ENCODE data around the gene ACTL10.
A peak's percentile ranks its signal among the peaks of the same experiment; 100 is the strongest.

The ACTL10 gene

DNA sequence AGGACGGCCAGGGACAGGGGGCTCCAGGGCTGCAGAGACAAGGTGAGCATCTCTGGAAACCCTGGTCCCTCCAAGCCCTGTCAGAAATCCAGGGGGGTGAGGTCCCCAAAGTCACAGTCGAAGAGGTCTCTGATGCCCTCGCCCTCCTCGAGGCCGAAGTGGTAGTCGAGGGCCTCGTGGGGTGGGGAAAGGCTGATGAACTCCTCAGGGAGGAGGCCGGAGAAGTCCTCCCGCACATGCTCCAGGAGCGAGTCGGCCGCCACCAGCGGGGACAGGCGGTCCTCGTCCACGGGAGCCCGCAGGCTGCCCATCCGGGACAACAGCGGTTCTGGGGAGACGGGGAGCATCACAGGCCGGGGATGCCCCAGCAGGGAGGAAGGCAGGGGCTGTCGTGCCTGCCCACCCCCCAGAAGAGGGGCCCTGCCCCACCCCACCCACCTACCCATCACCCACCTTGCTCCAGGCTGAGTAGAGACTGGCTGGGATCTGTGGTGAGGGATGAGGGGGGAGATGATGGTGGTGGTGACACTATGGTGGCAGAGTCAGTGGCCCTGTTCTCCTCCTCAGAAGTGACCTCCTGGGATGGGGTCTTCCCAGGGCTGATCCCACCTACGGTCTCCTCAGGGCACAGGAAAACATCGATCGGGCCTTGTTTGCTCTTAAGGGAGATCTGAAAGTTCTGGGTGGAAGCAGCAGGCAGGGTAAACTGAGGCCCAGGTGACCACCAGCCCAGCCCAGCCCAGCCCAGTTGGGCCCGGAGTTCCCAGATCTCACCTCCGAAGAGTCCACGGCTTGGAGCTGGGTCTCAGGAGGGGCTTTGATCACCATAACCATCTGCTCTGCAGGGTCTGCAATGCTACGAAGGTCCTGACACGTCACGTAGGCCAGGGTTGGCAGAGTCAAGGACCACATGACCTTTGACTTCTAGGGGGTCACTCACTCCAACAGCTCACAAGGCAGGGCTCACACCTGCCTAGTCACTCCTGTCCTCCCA is 10.2 kb downstream of the ACTL10 start:
- H3K36me3 ChIP-seq (ENCODE audit: control insufficient read depth in 5 of 5, insufficient read depth in 5 of 5, low read length in 5 of 5) = peaks cover 0 to under 1% (median 0%) of the 10 kb centered on the region in 5 donors
- H3K27me3 ChIP-seq (ENCODE audit: control insufficient read depth in 5 of 5, insufficient read depth in 4 of 5, low read length in 5 of 5) = no peaks in the 10 kb centered on the region
- peak overlapping the region; percentile 87 for H3K27ac ChIP-seq (ENCODE audit: low read depth, low read length)
- H3K4me1 ChIP-seq (ENCODE audit: control insufficient read depth in 5 of 5, insufficient read depth in 5 of 5, low read length in 5 of 5) = peaks cover 16 to 77% (median 66%) of the 10 kb centered on the region in 5 donors
- peak overlapping the region in 1 of 5 donors; percentile 9 for H3K9ac ChIP-seq (ENCODE audit: low read length in 5 of 5)
- H3K4me3 ChIP-seq (ENCODE audit: low read depth in 1 of 5, low read length in 5 of 5) = no peak overlapping the region
- H3K9me3 ChIP-seq (ENCODE audit: control insufficient read depth in 5 of 5, low read length in 5 of 5) = no peaks in the 10 kb centered on the region

DNA sequence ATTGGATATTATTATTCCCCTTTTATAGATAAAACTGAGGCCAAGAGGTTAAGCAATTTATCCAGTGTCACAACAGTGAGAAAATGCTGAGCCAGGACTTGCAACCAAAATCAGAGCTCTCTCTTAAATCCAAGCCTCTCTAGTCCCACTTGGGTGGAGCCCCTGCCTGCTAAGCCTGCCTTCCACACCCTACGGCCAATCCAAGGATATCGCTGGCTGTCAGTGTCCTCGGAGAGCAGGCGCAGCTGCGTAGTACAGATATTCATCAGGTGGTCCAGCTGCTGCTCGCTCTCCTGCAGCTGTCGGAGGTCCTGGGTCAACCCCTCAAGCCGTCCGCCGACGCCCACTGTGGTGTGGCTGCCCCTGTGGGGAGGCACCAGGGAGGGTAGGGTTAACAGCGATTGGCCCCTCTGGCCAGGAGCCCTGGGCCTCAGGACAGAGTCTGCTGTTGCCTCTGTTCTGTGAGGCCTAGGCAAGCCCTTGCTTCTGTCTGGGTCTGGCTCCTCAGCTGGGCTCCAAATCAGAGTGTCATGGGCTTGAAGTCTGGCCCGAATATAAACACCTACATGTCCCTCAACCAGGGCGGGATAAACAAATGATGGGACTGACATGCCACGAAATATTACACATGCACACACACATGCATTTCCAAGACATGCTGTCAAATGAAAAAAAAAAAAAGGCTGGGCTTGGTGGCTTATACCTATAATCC is 11.4 kb downstream of the ACTL10 start:
- Histone ChIP-seq H3K4me1 (ENCODE audit: control insufficient read depth in 5 of 5, insufficient read depth in 5 of 5, low read length in 5 of 5) (peaks cover 16 to 65% (median 54%) of the 10 kb centered on the region in 5 donors), H3K27ac (ENCODE audit: low read depth, low read length) (peak overlapping the region; percentile 16), H3K4me3 (ENCODE audit: low read depth in 1 of 5, low read length in 5 of 5) (peak overlapping the region in 3 of 5 donors; percentile 11 to 23 (median 19)), H3K9me3 (ENCODE audit: control insufficient read depth in 5 of 5, low read length in 5 of 5) (no peaks in the 10 kb centered on the region), H3K27me3 (ENCODE audit: control insufficient read depth in 5 of 5, insufficient read depth in 4 of 5, low read length in 5 of 5) (no peaks in the 10 kb centered on the region), H3K9ac (ENCODE audit: low read length in 5 of 5) (peak overlapping the region in 1 of 5 donors; percentile 59), H3K36me3 (ENCODE audit: control insufficient read depth in 5 of 5, insufficient read depth in 5 of 5, low read length in 5 of 5) (no peaks in the 10 kb centered on the region)

DNA sequence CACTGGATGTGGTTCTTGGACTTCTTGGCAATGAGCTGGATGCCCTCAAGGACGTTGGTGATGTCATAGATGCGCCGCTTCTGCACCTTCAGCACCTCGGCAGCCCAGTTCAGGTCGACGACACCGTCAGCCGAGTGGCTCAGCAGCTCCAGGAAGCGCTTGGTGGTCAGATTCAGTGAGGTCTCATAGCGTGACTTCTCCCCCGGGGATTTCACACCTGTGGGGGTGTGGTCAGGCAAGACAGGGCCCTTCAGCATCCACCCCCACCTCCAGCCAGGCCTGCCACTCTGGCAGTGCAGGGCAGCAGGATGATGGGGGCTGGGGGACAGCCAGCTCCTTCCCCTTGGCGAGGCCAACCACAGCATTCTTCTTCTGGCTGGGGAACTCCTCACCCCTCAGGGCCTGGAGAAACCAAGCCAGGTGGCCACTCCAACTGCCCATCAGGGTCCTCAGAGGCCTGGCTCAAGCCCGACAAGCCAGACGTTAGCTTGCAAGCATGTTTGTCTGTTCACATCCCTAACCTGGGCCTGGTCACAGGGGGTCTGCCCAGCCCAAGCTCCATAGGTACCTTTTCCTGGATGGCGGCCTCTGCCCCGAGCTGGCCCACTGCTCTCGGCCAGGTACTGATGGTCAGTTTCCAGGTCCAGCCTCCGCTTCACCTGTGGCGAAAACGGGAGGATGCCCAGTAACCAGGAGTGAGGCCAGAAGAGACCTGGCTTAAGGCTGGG is 13.2 kb downstream of the ACTL10 start:
- Histone ChIP-seq H3K9me3 (ENCODE audit: control insufficient read depth in 5 of 5, low read length in 5 of 5) (no peaks in the 10 kb centered on the region), H3K27me3 (ENCODE audit: control insufficient read depth in 5 of 5, insufficient read depth in 4 of 5, low read length in 5 of 5) (no peaks in the 10 kb centered on the region), H3K27ac (ENCODE audit: low read depth, low read length) (no peak overlapping the region), H3K36me3 (ENCODE audit: control insufficient read depth in 5 of 5, insufficient read depth in 5 of 5, low read length in 5 of 5) (no peaks in the 10 kb centered on the region), H3K4me3 (ENCODE audit: low read depth in 1 of 5, low read length in 5 of 5) (no peak overlapping the region), H3K4me1 (ENCODE audit: control insufficient read depth in 5 of 5, insufficient read depth in 5 of 5, low read length in 5 of 5) (peaks cover 16 to 59% (median 50%) of the 10 kb centered on the region in 5 donors), H3K9ac (ENCODE audit: low read length in 5 of 5) (peak overlapping the region in 1 of 5 donors; percentile 37)

DNA sequence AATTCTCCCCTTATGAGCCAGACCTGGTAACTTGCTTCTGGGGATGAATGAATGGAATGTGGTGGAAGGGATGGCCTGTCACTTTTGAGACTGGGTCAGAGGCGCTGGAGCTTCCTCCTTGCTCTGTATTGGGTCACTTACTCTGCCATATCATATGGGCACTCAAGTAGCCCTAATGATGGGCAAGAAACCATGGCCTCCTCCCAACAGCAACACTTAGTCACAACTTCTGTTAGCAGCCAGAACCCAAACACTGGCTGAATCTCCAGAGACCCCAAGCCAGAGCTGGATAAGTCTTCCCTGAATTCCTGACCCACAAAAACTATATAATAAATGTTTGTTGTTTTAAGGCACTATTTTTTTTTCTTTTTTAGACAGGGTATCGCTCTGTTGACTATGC is 13.9 kb downstream of the ACTL10 start:
- no peak overlapping the region for H3K4me3 ChIP-seq (ENCODE audit: low read depth in 1 of 5, low read length in 5 of 5)
- H3K36me3 ChIP-seq (ENCODE audit: control insufficient read depth in 5 of 5, insufficient read depth in 5 of 5, low read length in 5 of 5) = no peaks in the 10 kb centered on the region
- H3K9me3 ChIP-seq (ENCODE audit: control insufficient read depth in 5 of 5, low read length in 5 of 5) = no peaks in the 10 kb centered on the region
- H3K27me3 ChIP-seq (ENCODE audit: control insufficient read depth in 5 of 5, insufficient read depth in 4 of 5, low read length in 5 of 5) = no peaks in the 10 kb centered on the region
- no peak overlapping the region for H3K27ac ChIP-seq (ENCODE audit: low read depth, low read length)
- H3K9ac ChIP-seq (ENCODE audit: low read length in 5 of 5) = no peak overlapping the region
- H3K4me1 ChIP-seq (ENCODE audit: control insufficient read depth in 5 of 5, insufficient read depth in 5 of 5, low read length in 5 of 5) = peaks cover 13 to 59% (median 49%) of the 10 kb centered on the region in 5 donors

DNA sequence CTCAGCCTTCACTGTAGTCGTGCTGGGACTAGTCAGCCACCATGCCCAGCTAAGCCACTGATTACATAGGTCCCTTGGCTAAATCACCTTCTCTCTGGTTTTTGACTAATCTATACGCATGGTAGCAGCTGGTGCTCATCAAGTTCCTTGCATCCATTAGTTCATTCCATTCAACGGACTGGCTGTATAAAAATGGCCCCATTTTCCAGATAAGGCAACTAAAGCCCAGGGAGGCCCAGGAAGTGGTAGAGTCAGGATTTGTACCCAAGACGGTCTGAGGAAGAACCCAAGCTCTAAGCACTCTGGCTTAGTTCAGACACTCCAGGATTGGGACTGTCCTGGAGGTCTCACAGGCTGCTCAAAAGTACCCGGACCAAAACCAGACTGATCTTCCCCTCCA is 14.5 kb downstream of the ACTL10 start:
- Histone ChIP-seq H3K27me3 (ENCODE audit: control insufficient read depth in 5 of 5, insufficient read depth in 4 of 5, low read length in 5 of 5) (no peaks in the 10 kb centered on the region), H3K9ac (ENCODE audit: low read length in 5 of 5) (no peak overlapping the region), H3K36me3 (ENCODE audit: control insufficient read depth in 5 of 5, insufficient read depth in 5 of 5, low read length in 5 of 5) (no peaks in the 10 kb centered on the region), H3K4me3 (ENCODE audit: low read depth in 1 of 5, low read length in 5 of 5) (no peak overlapping the region), H3K27ac (ENCODE audit: low read depth, low read length) (no peak overlapping the region), H3K9me3 (ENCODE audit: control insufficient read depth in 5 of 5, low read length in 5 of 5) (no peaks in the 10 kb centered on the region), H3K4me1 (ENCODE audit: control insufficient read depth in 5 of 5, insufficient read depth in 5 of 5, low read length in 5 of 5) (peaks cover 9 to 53% (median 45%) of the 10 kb centered on the region in 5 donors)

DNA sequence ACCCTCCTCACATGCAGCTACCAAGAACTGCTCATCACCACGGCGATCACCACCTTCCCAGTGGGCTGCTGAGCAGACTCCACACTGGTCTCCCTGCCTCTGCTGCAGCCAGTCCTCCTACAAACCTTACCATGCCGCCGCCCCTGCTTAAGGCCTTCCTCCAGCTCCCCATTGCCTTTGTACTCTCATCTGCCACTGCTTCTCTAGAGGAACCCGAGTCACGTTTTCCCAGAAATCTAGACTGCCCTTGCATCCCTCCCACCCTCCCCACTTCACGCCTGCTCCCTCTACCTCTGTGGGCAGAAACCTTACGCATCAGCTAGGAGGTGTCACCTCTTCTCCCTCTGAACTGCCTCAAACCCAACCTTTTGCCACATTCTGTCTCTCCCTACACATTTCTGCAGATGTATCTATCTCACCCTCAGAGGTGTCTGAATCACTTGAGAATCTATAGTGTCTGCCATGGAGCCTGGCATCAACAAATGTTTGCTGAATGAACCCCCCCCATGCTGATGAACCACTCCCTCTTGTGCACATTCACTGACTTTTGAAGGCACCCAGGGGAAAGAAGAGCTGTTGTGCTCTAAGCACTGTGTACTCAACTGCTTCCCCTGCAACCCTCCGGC is 15.1 kb downstream of the ACTL10 start:
- Histone ChIP-seq H3K27ac (ENCODE audit: low read depth, low read length) (no peak overlapping the region), H3K4me3 (ENCODE audit: low read depth in 1 of 5, low read length in 5 of 5) (no peak overlapping the region), H3K9me3 (ENCODE audit: control insufficient read depth in 5 of 5, low read length in 5 of 5) (no peaks in the 10 kb centered on the region)

DNA sequence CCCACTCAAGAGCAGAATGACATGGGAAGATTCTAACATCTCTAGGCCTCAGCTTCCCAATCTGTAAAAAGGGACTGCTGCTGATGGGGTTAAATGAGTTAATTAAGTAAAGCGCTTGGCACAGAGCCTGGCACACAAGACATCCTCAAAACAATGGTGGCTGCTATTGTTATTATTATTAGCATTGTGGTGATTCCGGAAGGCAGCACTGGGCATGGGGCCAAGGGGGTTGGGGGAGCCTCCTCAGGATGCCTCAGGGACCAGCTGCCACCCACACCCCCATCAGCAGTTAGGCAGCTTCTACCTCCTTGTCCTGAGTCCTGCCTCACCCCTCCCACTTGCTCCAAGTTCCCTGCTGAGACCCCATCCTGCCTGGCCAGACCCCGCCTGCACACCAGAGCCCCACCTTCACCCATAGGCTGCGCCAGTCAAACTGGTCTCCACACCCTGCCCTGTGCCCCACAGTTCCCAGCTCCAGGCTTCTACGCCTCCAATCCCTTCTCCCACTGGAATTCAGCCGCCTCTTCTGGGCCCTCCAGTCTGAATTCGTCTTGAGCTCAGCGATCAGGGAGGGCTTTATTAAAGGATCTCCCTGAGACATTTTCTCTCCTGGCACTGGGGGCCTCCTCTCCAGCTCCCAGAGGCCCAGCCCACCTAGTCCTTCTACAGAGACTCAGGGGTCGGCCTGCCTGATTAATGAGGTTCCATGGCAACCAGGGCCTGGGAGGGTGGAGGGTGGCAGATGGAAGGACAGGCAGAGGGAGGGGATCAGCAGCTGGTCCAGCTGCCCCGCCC is 18.0 kb downstream of the ACTL10 start:
- Histone ChIP-seq H3K9me3 (ENCODE audit: control insufficient read depth in 5 of 5, low read length in 5 of 5) (no peaks in the 10 kb centered on the region), H3K4me1 (ENCODE audit: control insufficient read depth in 5 of 5, insufficient read depth in 5 of 5, low read length in 5 of 5) (peaks cover 4 to 39% (median 30%) of the 10 kb centered on the region in 5 donors), H3K27me3 (ENCODE audit: control insufficient read depth in 5 of 5, insufficient read depth in 4 of 5, low read length in 5 of 5) (no peaks in the 10 kb centered on the region), H3K27ac (ENCODE audit: low read depth, low read length) (no peak overlapping the region), H3K9ac (ENCODE audit: low read length in 5 of 5) (peak overlapping the region in 2 of 5 donors; percentile 59 to 64), H3K4me3 (ENCODE audit: low read depth in 1 of 5, low read length in 5 of 5) (peak overlapping the region in 2 of 5 donors; percentile 42 to 43), H3K36me3 (ENCODE audit: control insufficient read depth in 5 of 5, insufficient read depth in 5 of 5, low read length in 5 of 5) (no peaks in the 10 kb centered on the region)

More for the DNA sequence above, 15.1 kb downstream of the ACTL10 start:
- Histone ChIP-seq H3K4me1 (ENCODE audit: control insufficient read depth in 5 of 5, insufficient read depth in 5 of 5, low read length in 5 of 5) (peaks cover 9 to 51% (median 45%) of the 10 kb centered on the region in 5 donors), H3K27me3 (ENCODE audit: control insufficient read depth in 5 of 5, insufficient read depth in 4 of 5, low read length in 5 of 5) (no peaks in the 10 kb centered on the region), H3K9ac (ENCODE audit: low read length in 5 of 5) (no peak overlapping the region), H3K36me3 (ENCODE audit: control insufficient read depth in 5 of 5, insufficient read depth in 5 of 5, low read length in 5 of 5) (no peaks in the 10 kb centered on the region)

DNA sequence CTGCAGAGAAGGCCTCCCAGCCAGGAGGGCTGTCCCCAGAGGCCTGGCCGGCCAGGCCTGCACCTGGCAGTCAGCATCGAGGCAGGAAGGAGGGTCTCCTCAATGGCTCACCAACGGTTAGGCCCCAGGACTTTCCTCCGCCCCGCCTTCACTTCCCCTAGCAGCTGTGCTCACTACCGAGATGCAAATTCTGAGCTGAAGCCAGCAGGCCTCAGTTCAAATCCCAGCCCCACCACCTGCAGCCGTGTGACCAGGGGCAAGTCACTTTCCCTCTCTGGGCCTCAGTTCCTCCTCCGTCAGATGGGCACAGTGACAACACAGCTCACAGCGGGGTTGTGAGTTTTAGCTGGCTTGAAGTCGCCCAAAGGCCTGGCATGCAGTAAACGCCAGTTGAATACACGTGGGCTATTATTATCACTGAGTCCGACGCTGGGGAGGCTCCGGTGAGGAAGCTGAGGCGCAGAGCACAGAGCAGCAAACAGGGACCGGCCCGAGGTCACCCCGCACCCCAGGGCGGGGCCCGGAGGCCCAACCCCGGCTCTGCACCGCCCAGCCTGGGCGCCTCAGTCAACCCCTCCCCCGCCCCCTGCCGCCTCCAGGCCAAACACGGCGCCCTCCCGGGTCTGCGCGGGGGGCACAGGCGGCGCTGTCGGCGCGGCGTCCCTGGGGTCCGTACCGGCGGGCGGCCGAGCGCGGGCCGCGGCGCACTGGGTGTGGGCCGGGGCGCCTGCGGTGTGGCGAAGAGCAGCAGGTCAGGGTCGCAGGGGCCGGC is 18.8 kb downstream of the ACTL10 start:
- Histone ChIP-seq H3K27me3 (ENCODE audit: control insufficient read depth in 5 of 5, insufficient read depth in 4 of 5, low read length in 5 of 5) (no peaks in the 10 kb centered on the region), H3K9ac (ENCODE audit: low read length in 5 of 5) (peak overlapping the region in 3 of 5 donors; percentile 38 to 64 (median 59)), H3K4me3 (ENCODE audit: low read depth in 1 of 5, low read length in 5 of 5) (peak overlapping the region; percentile 26 to 52 (median 43)), H3K4me1 (ENCODE audit: control insufficient read depth in 5 of 5, insufficient read depth in 5 of 5, low read length in 5 of 5) (peaks cover 4 to 33% (median 24%) of the 10 kb centered on the region in 5 donors), H3K9me3 (ENCODE audit: control insufficient read depth in 5 of 5, low read length in 5 of 5) (no peaks in the 10 kb centered on the region), H3K36me3 (ENCODE audit: control insufficient read depth in 5 of 5, insufficient read depth in 5 of 5, low read length in 5 of 5) (no peaks in the 10 kb centered on the region), H3K27ac (ENCODE audit: low read depth, low read length) (no peak overlapping the region)
